HepG2 (cell line): ENCODE results near the gene ASAP2. TPM values are rescaled to one million over a fixed set of nuclear protein-coding genes. Genes with fewer than 3 reads are reported as not detected.
A peak's percentile ranks its signal among the peaks of the same experiment; 100 is the strongest.

Experiments
- ARHGAP35 ChIP-seq: sonication (generic); formaldehyde crosslinking; IDR thresholded peaks from 2 replicates; pipeline ENCODE4 v1.9.0; 2022; ENCODE audit warnings: mild to moderate bottlenecking, inconsistent platforms, moderate library complexity, missing genetic modification reagents, borderline replicate concordance
- ATF5 ChIP-seq: sonication (generic); formaldehyde crosslinking; IDR thresholded peaks from 2 replicates; pipeline ENCODE4 v1.4.0; 2020; ENCODE audit warnings: mild to moderate bottlenecking, low read depth, missing genetic modification reagents
- CENPX ChIP-seq: sonication (generic); formaldehyde crosslinking; IDR thresholded peaks from 2 replicates; pipeline ENCODE4 v1.9.0; 2021; ENCODE audit warnings: mild to moderate bottlenecking, missing genetic modification reagents, moderate library complexity
- ELF4 ChIP-seq: sonication (generic); formaldehyde crosslinking; IDR thresholded peaks from 2 replicates; pipeline ENCODE4 v1.5.0; 2020; ENCODE audit warnings: missing genetic modification reagents, mild to moderate bottlenecking, moderate library complexity, borderline replicate concordance
- FOXO1 ChIP-seq: sonication (generic); formaldehyde crosslinking; IDR thresholded peaks from 2 replicates; pipeline ENCODE4 v1.4.0; 2020; ENCODE audit warnings: missing genetic modification reagents
- HOXA9 ChIP-seq: sonication (generic); formaldehyde crosslinking; IDR thresholded peaks from 2 replicates; pipeline ENCODE4 v1.8.1; 2022; ENCODE audit warnings: missing genetic modification reagents, mild to moderate bottlenecking, moderate library complexity, borderline replicate concordance
- NFKB2 ChIP-seq: sonication (generic); formaldehyde crosslinking; IDR thresholded peaks from 2 replicates; pipeline ENCODE4 v1.4.0; 2020; ENCODE audit warnings: missing genetic modification reagents, borderline replicate concordance
- NONO ChIP-seq, 2 experiments: fragments of 450-650 bp in 1 of 2; sonication (generic) in 1 of 2; formaldehyde crosslinking in 1 of 2; IDR thresholded peaks in 1 of 2; conservative IDR thresholded peaks in 1 of 2; 2 replicates each; pipeline versions ENCODE4 v1.6.1 to v1.8.0; 2017 to 2022; ENCODE audit warnings: mild to moderate bottlenecking in 1 of 2, missing genetic modification reagents in 1 of 2, moderate library complexity in 1 of 2
- PREB ChIP-seq: sonication (generic); formaldehyde crosslinking; IDR thresholded peaks from 2 replicates; pipeline ENCODE4 v1.4.0; 2020; ENCODE audit warnings: missing genetic modification reagents
- REL ChIP-seq: sonication (generic); formaldehyde crosslinking; conservative IDR thresholded peaks from 2 replicates; pipeline ENCODE4 v1.8.0; 2022; ENCODE audit warnings: mild to moderate bottlenecking, missing genetic modification reagents, moderate library complexity
- SALL2 ChIP-seq: sonication (generic); formaldehyde crosslinking; IDR thresholded peaks from 2 replicates; pipeline ENCODE4 v1.8.1; 2023; ENCODE audit warnings: mild to moderate bottlenecking, missing genetic modification reagents, inconsistent platforms
- SMARCE1 ChIP-seq: fragments of 450-650 bp; IDR thresholded peaks from 2 replicates; pipeline ENCODE4 v1.6.1; 2017; ENCODE audit warnings: borderline replicate concordance
- SSRP1 ChIP-seq: IDR thresholded peaks from 2 replicates; pipeline ENCODE4 v1.6.1; 2016; ENCODE audit warnings: control low read depth
- STAG1 ChIP-seq: sonication (generic); formaldehyde crosslinking; IDR thresholded peaks from 2 replicates; pipeline ENCODE4 v1.4.0; 2020; ENCODE audit warnings: missing genetic modification reagents
- TEAD2 ChIP-seq: sonication (generic); formaldehyde crosslinking; IDR thresholded peaks from 2 replicates; pipeline ENCODE4 v1.9.0; 2021; ENCODE audit warnings: missing genetic modification reagents
- ZBTB38 ChIP-seq: sonication (generic); formaldehyde crosslinking; IDR thresholded peaks from 2 replicates; pipeline ENCODE4 v1.5.1; 2020; ENCODE audit warnings: mild to moderate bottlenecking, missing genetic modification reagents
- ZNF234 ChIP-seq: sonication (generic); formaldehyde crosslinking; conservative IDR thresholded peaks from 2 replicates; pipeline ENCODE4 v1.5.1; 2020; ENCODE audit warnings: mild to moderate bottlenecking, missing genetic modification reagents
- ZNF253 ChIP-seq: sonication (generic); formaldehyde crosslinking; IDR thresholded peaks from 2 replicates; pipeline ENCODE4 v1.8.0; 2022; ENCODE audit warnings: mild to moderate bottlenecking, missing genetic modification reagents, borderline replicate concordance
- ZNF335 ChIP-seq: sonication (generic); formaldehyde crosslinking; IDR thresholded peaks from 2 replicates; pipeline ENCODE4 v1.4.0; 2020; ENCODE audit warnings: missing genetic modification reagents
- ZNF460 ChIP-seq: sonication (generic); formaldehyde crosslinking; IDR thresholded peaks from 2 replicates; pipeline ENCODE4 v1.5.1; 2020; ENCODE audit warnings: missing genetic modification reagents, mild to moderate bottlenecking, borderline replicate concordance
- ZNF572 ChIP-seq: sonication (generic); formaldehyde crosslinking; IDR thresholded peaks from 2 replicates; pipeline ENCODE4 v1.5.1; 2020; ENCODE audit warnings: mild to moderate bottlenecking, missing genetic modification reagents
- ZNF772 ChIP-seq: sonication (generic); formaldehyde crosslinking; IDR thresholded peaks from 2 replicates; pipeline ENCODE4 v1.5.0; 2020; ENCODE audit warnings: mild to moderate bottlenecking, missing genetic modification reagents
- ZNF788 ChIP-seq: sonication (generic); formaldehyde crosslinking; IDR thresholded peaks from 2 replicates; pipeline ENCODE4 v1.5.0; 2020; ENCODE audit warnings: mild to moderate bottlenecking, missing genetic modification reagents, borderline replicate concordance
- ZNF83 ChIP-seq: sonication (generic); formaldehyde crosslinking; IDR thresholded peaks from 2 replicates; pipeline ENCODE4 v1.4.0; 2020; ENCODE audit warnings: missing genetic modification reagents, mild to moderate bottlenecking, borderline replicate concordance
- ZNF878 ChIP-seq: sonication (generic); formaldehyde crosslinking; IDR thresholded peaks from 2 replicates; pipeline ENCODE4 v1.8.1; 2023; ENCODE audit warnings: mild to moderate bottlenecking, missing genetic modification reagents, moderate library complexity
- polyA plus RNA-seq, 8 experiments: library from polyadenylated mRNA; depleted of rRNA in 3 of 8; stranded (reverse) in 7 of 8; unstranded in 1 of 8; fragments of >200 nt; fragmentation: Illumina TruSeq in 4 of 8; extraction: Trizol in 4 of 8; gene quantifications; 2 replicates each; pipeline versions ENCODE4 v1.2.1 to v1.2.3, GENCODE V29; 2011 to 2016; ENCODE audit warnings: low read depth in 4 of 8, missing spikeins in 1 of 8, mixed read lengths in 1 of 8; ENCODE audit not compliant: insufficient read depth in 1 of 8
- total RNA-seq, 5 experiments: library from RNA; depleted of rRNA; stranded (reverse); fragments of >200 nt; fragmentation: Illumina TruSeq; extraction: Trizol; gene quantifications; 2 replicates each; pipeline ENCODE4 v1.2.3, GENCODE V29; 2016; ENCODE audit warnings: low read depth in 1 of 5
- TF ChIP-seq, protein P1 (sequence below): sonication (generic); formaldehyde crosslinking; IDR thresholded peaks from 2 replicates; pipeline ENCODE4; 2020; ENCODE audit warnings: missing genetic modification reagents, mild to moderate bottlenecking, borderline replicate concordance

ASAP2 gene
- total and polyA plus RNA-seq, 2 of the 13 experiments (the other 11 are each of a cell fraction or from before 2014, with no cell fraction given), result 7.3 to 22.3 TPM

GRCh38 chr2:9422321-9423099 is 215.9 kb downstream of the ASAP2 start (continued):
- TF ChIP-seq ELF4 (CRISPR knock-in tag), result no peak
- no peak for TF ChIP-seq TEAD2 (CRISPR knock-in tag)
- TF ChIP-seq ZNF83 (CRISPR knock-in tag), result no peak
- TF ChIP-seq ZNF460, result no peak
- no peak for TF ChIP-seq ATF5 (CRISPR knock-in tag)
- no peak for TF ChIP-seq PREB (CRISPR knock-in tag)
- TF ChIP-seq ARHGAP35 (CRISPR knock-in tag), result no peak; the same call in 1 of the 2 replicates
- no peak for TF ChIP-seq SALL2 (CRISPR knock-in tag)
- peak; percentile 96 for TF ChIP-seq ZNF772
- TF ChIP-seq SSRP1 (CRISPR knock-in tag), result peak; percentile 81; the same call in 1 of the 2 replicates
- TF ChIP-seq, protein P1, sequence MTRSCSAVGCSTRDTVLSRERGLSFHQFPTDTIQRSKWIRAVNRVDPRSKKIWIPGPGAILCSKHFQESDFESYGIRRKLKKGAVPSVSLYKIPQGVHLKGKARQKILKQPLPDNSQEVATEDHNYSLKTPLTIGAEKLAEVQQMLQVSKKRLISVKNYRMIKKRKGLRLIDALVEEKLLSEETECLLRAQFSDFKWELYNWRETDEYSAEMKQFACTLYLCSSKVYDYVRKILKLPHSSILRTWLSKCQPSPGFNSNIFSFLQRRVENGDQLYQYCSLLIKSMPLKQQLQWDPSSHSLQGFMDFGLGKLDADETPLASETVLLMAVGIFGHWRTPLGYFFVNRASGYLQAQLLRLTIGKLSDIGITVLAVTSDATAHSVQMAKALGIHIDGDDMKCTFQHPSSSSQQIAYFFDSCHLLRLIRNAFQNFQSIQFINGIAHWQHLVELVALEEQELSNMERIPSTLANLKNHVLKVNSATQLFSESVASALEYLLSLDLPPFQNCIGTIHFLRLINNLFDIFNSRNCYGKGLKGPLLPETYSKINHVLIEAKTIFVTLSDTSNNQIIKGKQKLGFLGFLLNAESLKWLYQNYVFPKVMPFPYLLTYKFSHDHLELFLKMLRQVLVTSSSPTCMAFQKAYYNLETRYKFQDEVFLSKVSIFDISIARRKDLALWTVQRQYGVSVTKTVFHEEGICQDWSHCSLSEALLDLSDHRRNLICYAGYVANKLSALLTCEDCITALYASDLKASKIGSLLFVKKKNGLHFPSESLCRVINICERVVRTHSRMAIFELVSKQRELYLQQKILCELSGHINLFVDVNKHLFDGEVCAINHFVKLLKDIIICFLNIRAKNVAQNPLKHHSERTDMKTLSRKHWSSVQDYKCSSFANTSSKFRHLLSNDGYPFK (CRISPR knock-in tag), result no peak
- TF ChIP-seq ZNF253, result no peak
- no peak for TF ChIP-seq ZNF234
- peak; percentile 62; the same call in 1 of the 2 replicates for TF ChIP-seq ZBTB38 (CRISPR knock-in tag)
- TF ChIP-seq SMARCE1, result no peak
- TF ChIP-seq HOXA9, result no peak
- TF ChIP-seq ZNF335 (CRISPR knock-in tag), result no peak
- TF ChIP-seq NFKB2 (CRISPR knock-in tag), result peak; percentile 58; the same call in 1 of the 2 replicates
- TF ChIP-seq NONO (IDR thresholded peaks at IDR 0.05), result no peak
- TF ChIP-seq NONO (CRISPR knock-in tag; conservative IDR thresholded peaks at IDR 0.05), result no peak; the same call in 1 of the 2 replicates
- no peak for TF ChIP-seq CENPX (CRISPR knock-in tag)
- TF ChIP-seq ZNF572 (CRISPR knock-in tag), result no peak
- TF ChIP-seq STAG1 (CRISPR knock-in tag), result 0 out of 2 replicates have a peak, but pooled peaks have one; percentile 33
- TF ChIP-seq ZNF788 (CRISPR knock-in tag), result peak; percentile 73
- no peak for TF ChIP-seq REL (CRISPR knock-in tag)
- TF ChIP-seq ZNF878, result 0 out of 2 replicates have a peak, but pooled peaks have one; percentile 41
- TF ChIP-seq FOXO1 (CRISPR knock-in tag), result peak; percentile 45; the same call in 1 of the 2 replicates
